GM18868 (cell line): ENCODE results near the gene TIMM50.
"Not testable (repeated sequence)": the region's sequence is repeated elsewhere in the genome, so short reads cannot be mapped to it uniquely, and the experiment has no call there.

ENCODE experiments used
- ATAC-seq: cut with Tn5 transposase; IDR thresholded peaks from one replicate; pipeline ENCODE4 v1.9.1; 2021; ENCODE audit warnings: mild to moderate bottlenecking, moderate library complexity; ENCODE audit not compliant: unreplicated experiment

Gene TIMM50

GRCh38 chr19:39480337-39481228 is at the start of gene TIMM50:
Gene TIMM50, plus strand, starts transcription at chr19:39480838. Its CDS starts 16 bp downstream, at chr19:39480854.
- peak; percentile 85 for ATAC-seq

GRCh38 chr19:39432677-39433025 is 48.0 kb upstream of the TIMM50 start:
- ATAC-seq, result no peak

- no peak for ATAC-seq
These were observed 47.1 kb upstream of the TIMM50 start for GRCh38 chr19:39433480-39434079.

GRCh38 chr19:39434123-39435076 is 46.2 kb upstream of the TIMM50 start:
- ATAC-seq, result no peak

GRCh38 chr19:39435499-39436349 is 44.9 kb upstream of the TIMM50 start, which contains the start of gene RPS16:
Gene RPS16, minus strand, starts transcription at chr19:39435949. Its CDS starts 54 bp downstream, at chr19:39435895.
- ATAC-seq, result peak; percentile 83

GRCh38 chr19:39436350-39436716 is 44.3 kb upstream of the TIMM50 start:
- ATAC-seq, result no peak

- ATAC-seq, result no peak
These were observed 42.2 kb upstream of the TIMM50 start for GRCh38 chr19:39438270-39438934.

- no peak for ATAC-seq
These were observed 35.9 kb upstream of the TIMM50 start for GRCh38 chr19:39444598-39445195.

GRCh38 chr19:39445196-39446111 is 35.2 kb upstream of the TIMM50 start, which contains the start of gene SUPT5H:
Gene SUPT5H, plus strand, starts transcription at chr19:39445582. Its CDS starts 309 bp downstream, at chr19:39445891.
- ATAC-seq, result peak; percentile 80

GRCh38 chr19:39446365-39447084 is 34.1 kb upstream of the TIMM50 start:
- ATAC-seq, result no peak

- no peak for ATAC-seq
These were observed 32.4 kb upstream of the TIMM50 start for GRCh38 chr19:39448271-39448670.

- no peak for ATAC-seq
These were observed 31.4 kb upstream of the TIMM50 start for GRCh38 chr19:39449116-39449797.

- ATAC-seq, result not testable (repeated sequence)
These were observed 29.4 kb upstream of the TIMM50 start for GRCh38 chr19:39451257-39451656.

- no peak for ATAC-seq
These were observed 17.2 kb upstream of the TIMM50 start for GRCh38 chr19:39463403-39463802.

GRCh38 chr19:39465956-39466747 is 14.5 kb upstream of the TIMM50 start:
- ATAC-seq, result no peak

GRCh38 chr19:39467941-39468340 is 12.7 kb upstream of the TIMM50 start:
- no peak for ATAC-seq
